MM.1S (cell line): ENCODE results near the gene MEF2C.

Experiments
- EZH2phosphoT487 ChIP-seq: fragments of 300-600 bp; sonication (generic); IDR thresholded peaks from 2 replicates; pipeline ENCODE4 v1.6.1; 2018; ENCODE audit warnings: antibody characterized with exemption, low read length
- TF ChIP-seq, protein P1 (sequence below): fragments of 300-600 bp; sonication (generic); IDR thresholded peaks from 2 replicates; pipeline ENCODE4 v1.5.1; 2016; ENCODE audit warnings: antibody characterized with exemption, low read length, mixed read lengths

DNA sequence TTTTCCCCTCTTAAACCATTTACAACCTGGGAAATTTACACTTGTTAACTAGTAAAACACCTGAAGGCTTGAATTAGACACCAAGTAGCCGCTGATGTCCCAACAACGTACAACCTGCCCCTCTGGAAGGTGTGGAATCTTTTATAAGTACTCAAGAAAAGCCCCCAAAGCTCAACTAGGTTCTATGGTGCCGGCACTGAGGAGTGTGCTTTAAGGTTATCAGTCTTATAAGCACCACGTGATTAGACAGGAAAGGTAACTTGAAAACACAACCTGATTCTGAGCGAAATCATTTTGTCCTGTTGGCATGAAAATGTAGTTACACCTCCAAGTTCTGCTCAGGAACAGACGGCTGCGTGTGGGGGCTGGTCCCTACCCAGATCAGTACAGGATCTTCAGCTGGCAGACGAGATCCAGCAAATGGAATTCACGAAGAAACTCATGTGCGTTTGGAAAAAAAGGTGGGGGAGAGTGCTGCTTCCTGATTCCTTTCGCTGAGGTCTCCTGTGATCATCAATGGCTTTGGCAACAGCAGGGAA, 195.5 kb downstream of the MEF2C start:
- TF ChIP-seq EZH2phosphoT487: no peak
- TF ChIP-seq, protein P1, sequence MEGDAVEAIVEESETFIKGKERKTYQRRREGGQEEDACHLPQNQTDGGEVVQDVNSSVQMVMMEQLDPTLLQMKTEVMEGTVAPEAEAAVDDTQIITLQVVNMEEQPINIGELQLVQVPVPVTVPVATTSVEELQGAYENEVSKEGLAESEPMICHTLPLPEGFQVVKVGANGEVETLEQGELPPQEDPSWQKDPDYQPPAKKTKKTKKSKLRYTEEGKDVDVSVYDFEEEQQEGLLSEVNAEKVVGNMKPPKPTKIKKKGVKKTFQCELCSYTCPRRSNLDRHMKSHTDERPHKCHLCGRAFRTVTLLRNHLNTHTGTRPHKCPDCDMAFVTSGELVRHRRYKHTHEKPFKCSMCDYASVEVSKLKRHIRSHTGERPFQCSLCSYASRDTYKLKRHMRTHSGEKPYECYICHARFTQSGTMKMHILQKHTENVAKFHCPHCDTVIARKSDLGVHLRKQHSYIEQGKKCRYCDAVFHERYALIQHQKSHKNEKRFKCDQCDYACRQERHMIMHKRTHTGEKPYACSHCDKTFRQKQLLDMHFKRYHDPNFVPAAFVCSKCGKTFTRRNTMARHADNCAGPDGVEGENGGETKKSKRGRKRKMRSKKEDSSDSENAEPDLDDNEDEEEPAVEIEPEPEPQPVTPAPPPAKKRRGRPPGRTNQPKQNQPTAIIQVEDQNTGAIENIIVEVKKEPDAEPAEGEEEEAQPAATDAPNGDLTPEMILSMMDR: no peak
